Measurements from ENCODE around the gene PDE12. TPM values are rescaled to one million over a fixed set of nuclear protein-coding genes. Genes with fewer than 3 reads are reported as not detected.

Gene PDE12
- polyA plus RNA-seq, 3 donors from 2014 or later: 7.4 to 21.3 (median 15.3) TPM

DNA sequence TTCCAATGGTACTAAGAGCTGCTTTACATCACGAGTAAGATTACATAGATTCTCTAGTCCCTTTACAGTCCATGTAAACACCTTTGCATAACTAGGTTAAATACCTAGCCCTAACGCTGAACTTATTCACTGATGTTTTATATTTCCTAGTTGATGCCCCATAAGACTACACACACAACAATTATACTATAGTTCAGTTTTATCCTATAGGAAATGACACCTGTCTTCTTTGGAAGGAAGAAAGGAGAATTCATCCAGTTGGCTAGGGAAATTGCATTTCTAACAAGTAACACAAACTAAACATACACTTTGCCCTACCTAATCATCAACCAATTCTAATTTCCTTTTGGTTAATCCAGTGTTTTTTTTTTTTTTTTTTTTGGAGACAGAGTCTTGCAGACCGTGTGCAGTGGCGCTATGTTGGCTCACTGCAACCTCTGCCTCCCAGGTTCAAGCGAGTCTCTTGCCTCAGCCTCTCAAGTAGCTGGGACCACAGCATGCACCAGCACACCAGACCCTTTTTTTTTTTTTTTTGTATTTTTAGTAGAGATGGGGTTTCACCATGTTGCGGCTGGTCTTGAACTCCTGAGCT lies 13.9 kb downstream of the PDE12 start:
- H3K27ac Mint-ChIP-seq: peak overlapping the region in 1 of 6 donors; percentile 21
- no peak for DNase-seq
- H3K4me3 Mint-ChIP-seq: no peak overlapping the region
- no peaks in the 10 kb centered on the region for H3K9me3 Mint-ChIP-seq
- H3K4me1 Mint-ChIP-seq: peaks cover 0 to 8% of the 10 kb centered on the region in 2 donors
- peaks cover 0 to 19% (median 5%) of the 10 kb centered on the region in 3 donors for H3K36me3 Mint-ChIP-seq
- no peaks in the 10 kb centered on the region for H3K27me3 Mint-ChIP-seq (ENCODE audit: low read depth in 3 of 3)

DNA sequence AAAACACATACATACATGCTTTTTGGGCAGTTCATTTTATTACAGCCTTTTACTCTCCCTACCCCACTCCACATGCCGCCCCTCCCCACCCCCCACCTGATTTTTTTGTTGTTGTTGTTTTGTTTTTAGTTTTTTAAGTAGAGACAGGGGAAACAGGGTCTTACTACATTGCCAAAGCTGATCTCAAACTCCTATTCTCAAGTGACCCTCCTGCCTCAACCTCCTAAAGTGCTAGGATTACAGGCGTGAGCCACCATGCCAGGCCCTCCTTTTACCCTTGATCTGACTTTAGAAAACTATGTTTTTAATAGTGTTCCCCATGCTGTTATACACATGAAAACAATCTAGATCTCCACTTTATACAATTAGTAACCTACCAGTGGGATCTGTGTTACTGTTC lies 14.8 kb downstream of the PDE12 start:
- Mint-ChIP-seq H3K4me3 (no peak overlapping the region), H3K36me3 (peaks cover 0 to 26% (median 6%) of the 10 kb centered on the region in 3 donors), H3K27me3 (ENCODE audit: low read depth in 3 of 3) (no peaks in the 10 kb centered on the region), H3K4me1 (peaks cover 3 to 16% of the 10 kb centered on the region in 2 donors), H3K9me3 (no peaks in the 10 kb centered on the region), H3K27ac (peak overlapping the region in 2 of 6 donors; percentile 4 to 27)
- no peak for DNase-seq

DNA sequence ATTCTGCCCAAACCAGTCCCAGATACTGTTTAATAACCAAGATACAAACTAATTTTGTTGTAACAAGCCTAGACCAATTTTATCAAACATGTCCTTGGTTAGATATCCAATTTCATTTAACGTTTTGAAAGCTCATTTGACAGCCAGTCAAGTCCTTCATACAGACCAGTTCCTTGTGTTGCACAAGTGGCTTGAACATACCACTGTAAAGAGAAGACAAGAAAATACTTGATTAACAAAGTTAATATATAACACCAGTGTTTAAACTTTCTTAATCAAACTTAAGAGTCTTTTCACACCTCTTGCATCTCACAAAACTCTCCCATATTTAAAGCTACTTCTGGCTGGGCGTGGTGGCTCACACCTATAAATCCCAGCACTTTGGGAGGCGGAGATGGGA lies 16.0 kb downstream of the PDE12 start:
- peaks cover 13 to 21% of the 10 kb centered on the region in 2 donors for H3K4me1 Mint-ChIP-seq

DNA sequence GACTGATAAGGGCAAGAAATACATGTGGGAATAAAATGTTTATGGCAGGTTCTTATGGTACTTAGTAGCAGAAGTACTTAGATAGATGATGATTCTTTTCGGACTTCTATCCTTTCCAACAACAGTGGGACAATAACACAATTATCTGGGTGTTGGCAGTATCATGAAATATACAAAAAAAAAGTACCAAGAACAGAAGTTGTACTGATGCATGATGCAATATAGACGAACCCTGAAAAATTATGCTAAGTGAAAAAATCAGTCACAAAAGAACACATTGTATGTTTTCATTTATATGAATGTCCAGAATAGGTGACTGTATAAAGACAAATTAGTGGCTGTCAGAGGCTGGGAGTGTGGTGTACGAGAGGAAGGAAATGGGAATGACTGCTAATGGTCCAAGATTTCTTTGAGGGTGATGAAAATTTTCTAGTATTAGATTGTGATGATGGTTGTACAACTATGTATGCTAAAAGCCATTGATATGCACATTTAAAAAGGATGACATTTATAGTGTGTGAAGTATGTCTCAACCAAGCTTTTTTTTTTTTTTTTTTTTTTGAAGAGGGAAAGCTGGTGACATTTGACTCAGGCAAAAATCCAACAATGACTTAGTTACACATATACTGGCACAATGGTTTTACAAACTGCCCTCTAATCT lies 20.0 kb downstream of the PDE12 start:
- no peak overlapping the region for H3K4me3 Mint-ChIP-seq
- no peaks in the 10 kb centered on the region for H3K9me3 Mint-ChIP-seq
- no peak for DNase-seq
- H3K27ac Mint-ChIP-seq: peak overlapping the region; percentile 25 to 79 (median 64)
- H3K4me1 Mint-ChIP-seq: peaks cover 17 to 26% of the 10 kb centered on the region in 2 donors
- H3K36me3 Mint-ChIP-seq: peaks cover 5 to 25% (median 17%) of the 10 kb centered on the region in 3 donors
- peaks cover 0 to 2% (median 0%) of the 10 kb centered on the region in 3 donors for H3K27me3 Mint-ChIP-seq (ENCODE audit: low read depth in 3 of 3)

More for the DNA sequence above, 16.0 kb downstream of the PDE12 start:
- Mint-ChIP-seq H3K36me3 (peaks cover 2 to 30% (median 13%) of the 10 kb centered on the region in 3 donors), H3K4me3 (no peak overlapping the region), H3K27me3 (ENCODE audit: low read depth in 3 of 3) (no peaks in the 10 kb centered on the region), H3K9me3 (no peaks in the 10 kb centered on the region), H3K27ac (no peak overlapping the region)
- DNase-seq: no peak

DNA sequence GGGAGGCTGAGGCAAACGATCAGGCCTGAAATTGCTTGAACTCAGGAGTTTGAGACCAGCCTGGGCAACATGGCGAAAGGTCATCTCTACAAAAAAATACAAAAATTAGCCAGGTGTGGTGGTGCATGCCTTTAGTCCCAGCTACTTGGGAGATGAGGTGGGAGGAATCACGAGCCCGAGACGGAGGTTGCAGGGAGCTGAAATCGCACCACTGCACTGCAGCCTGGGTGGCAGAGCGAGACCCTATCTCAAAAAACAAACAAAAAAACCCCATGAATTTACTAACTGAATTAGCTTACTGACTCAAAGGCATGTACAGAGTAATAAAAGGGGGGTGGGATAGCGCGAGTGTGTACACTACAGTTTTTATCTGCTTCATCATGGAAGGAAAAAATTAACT lies 21.7 kb downstream of the PDE12 start:
- Mint-ChIP-seq H3K27ac (peak overlapping the region in 5 of 6 donors; percentile 21 to 66 (median 50)), H3K4me1 (peaks cover 18 to 29% of the 10 kb centered on the region in 2 donors), H3K9me3 (no peaks in the 10 kb centered on the region), H3K4me3 (no peak overlapping the region), H3K36me3 (peaks cover 5 to 16% (median 13%) of the 10 kb centered on the region in 3 donors), H3K27me3 (ENCODE audit: low read depth in 3 of 3) (peaks cover 0 to 2% (median 0%) of the 10 kb centered on the region in 3 donors)
- no peak for DNase-seq

DNA sequence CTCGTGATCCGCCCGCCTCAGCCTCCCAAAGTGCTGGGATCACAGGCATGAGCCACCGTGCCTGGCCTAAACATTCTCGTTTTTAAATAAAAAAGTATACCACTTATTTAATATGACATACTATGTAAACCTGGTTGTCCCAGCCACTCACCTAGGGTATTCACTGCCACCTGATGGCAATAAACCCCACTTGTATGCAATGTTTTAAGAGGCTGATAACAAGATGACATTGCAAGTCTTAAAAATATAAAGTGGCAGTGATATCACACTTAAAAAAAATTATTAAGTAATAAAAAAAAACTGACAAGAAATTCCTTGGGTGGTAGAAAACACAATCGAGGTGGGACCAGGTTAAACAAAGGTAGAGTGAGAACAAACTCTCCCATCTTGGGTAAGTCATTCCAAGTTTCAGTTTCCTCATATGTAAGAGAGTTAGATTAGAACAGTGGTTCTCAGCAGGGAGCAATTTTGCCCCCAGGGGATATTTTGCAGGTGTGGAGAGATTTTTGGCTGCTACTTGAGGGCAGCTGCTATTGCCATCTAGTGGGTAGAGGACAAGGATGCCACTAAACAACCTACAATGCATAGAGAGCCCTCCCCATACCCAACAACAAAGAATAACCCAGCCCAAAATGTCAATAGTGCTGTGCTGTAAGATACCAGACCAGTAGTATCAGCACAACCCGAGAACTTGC lies 26.5 kb downstream of the PDE12 start:
- no peak overlapping the region for H3K4me3 Mint-ChIP-seq
- H3K27me3 Mint-ChIP-seq (ENCODE audit: low read depth in 3 of 3): peaks cover 0 to 4% (median 3%) of the 10 kb centered on the region in 3 donors
- no peak for DNase-seq
- H3K36me3 Mint-ChIP-seq: peaks cover 0 to 10% (median 3%) of the 10 kb centered on the region in 3 donors
- no peaks in the 10 kb centered on the region for H3K9me3 Mint-ChIP-seq
- H3K27ac Mint-ChIP-seq: peak overlapping the region in 3 of 6 donors; percentile 24 to 62 (median 53)
- H3K4me1 Mint-ChIP-seq: peaks cover 13 to 35% of the 10 kb centered on the region in 2 donors

DNA sequence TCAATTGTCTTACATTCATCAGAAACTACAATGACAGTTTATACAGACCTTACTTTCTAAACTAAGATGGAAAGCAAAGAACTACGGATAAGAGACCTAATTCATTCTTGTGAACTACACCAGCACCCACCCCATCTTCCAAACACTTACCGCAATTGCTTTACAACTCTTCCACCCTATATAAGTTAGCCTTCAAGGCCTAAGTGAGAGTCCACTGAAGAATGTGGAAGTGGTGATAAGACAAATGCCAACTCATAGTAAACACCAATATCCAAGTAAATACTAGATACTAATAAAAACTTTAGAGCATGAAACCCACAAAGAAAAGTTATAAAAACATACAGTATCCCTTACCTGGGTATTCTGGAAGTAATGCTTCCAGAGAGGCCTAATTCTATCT lies 27.5 kb downstream of the PDE12 start:
- peaks cover 0 to 10% (median 3%) of the 10 kb centered on the region in 3 donors for H3K36me3 Mint-ChIP-seq
- no peak overlapping the region for H3K4me3 Mint-ChIP-seq
- peak overlapping the region in 3 of 6 donors; percentile 17 to 56 (median 42) for H3K27ac Mint-ChIP-seq
- no peaks in the 10 kb centered on the region for H3K9me3 Mint-ChIP-seq
- peaks cover 0 to 4% (median 3%) of the 10 kb centered on the region in 3 donors for H3K27me3 Mint-ChIP-seq (ENCODE audit: low read depth in 3 of 3)
- DNase-seq: no peak
- peaks cover 17 to 42% of the 10 kb centered on the region in 2 donors for H3K4me1 Mint-ChIP-seq

DNA sequence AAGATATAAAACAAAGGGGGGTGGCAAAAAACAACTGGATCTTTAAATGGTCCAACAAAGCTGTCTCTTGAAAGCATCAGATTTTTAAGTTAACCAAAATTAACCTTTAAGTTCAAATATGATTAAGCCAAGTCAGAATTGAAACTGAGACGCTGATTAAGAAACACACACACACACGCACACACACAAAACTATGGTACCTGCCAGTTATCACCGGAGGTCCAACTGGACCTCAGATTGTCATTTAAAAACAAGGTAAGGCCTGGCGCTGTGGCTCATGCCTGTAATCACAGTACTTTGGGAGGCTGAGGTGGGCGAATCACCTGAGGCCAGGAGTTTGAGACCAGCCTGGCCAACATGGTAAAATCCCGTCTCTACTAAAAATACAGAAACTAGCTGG lies 30.7 kb downstream of the PDE12 start:
- Mint-ChIP-seq H3K4me1 (peaks cover 17 to 52% of the 10 kb centered on the region in 2 donors), H3K27me3 (ENCODE audit: low read depth in 3 of 3) (peaks cover 0 to 4% (median 2%) of the 10 kb centered on the region in 3 donors), H3K9me3 (no peaks in the 10 kb centered on the region), H3K36me3 (peaks cover 0 to 10% (median 3%) of the 10 kb centered on the region in 3 donors), H3K27ac (peak overlapping the region in 1 of 6 donors; percentile 6), H3K4me3 (no peak overlapping the region)
- DNase-seq: no peak

DNA sequence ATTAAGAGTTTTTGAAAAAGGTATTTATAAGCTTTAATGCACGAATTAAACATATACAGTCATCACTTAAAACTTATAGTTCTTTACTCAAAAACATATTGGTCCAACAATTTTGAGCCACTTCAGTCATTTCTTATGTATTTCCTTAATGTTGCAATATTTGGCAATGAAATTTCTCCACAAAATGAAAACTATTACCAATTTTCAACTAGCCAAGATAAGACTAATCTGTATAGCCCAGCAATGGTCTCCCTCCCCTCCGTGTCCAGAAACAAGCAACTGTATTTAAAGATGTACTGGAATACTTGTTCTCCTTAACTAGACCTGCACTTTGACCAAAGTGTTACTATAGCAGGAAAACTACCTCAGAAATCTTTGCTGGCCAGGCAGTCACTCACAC lies 31.8 kb downstream of the PDE12 start:
- peaks cover 19 to 58% of the 10 kb centered on the region in 2 donors for H3K4me1 Mint-ChIP-seq
- DNase-seq: no peak
- no peaks in the 10 kb centered on the region for H3K9me3 Mint-ChIP-seq
- peaks cover 0 to 10% (median 0%) of the 10 kb centered on the region in 3 donors for H3K36me3 Mint-ChIP-seq
- no peak overlapping the region for H3K27ac Mint-ChIP-seq
- H3K27me3 Mint-ChIP-seq (ENCODE audit: low read depth in 3 of 3): peaks cover 0 to 7% (median 2%) of the 10 kb centered on the region in 3 donors
- H3K4me3 Mint-ChIP-seq: no peak overlapping the region

DNA sequence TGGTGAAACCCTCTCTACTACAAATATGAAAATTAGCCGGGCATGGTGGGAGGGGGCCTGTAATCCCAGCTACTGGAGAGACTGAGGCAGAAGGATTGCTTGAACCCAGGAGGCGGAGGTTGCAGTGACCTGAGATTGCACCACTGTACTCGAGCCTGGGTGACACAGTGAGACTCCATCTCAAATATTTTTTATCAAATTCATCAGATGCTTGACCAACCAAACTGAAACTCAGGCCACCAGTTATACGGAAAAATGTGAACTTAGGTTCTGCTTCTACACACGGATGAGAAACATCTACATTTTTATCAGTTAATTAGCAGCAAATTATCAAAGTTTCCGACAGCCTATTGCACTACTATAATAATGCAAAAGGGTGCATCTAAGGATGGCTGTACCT lies 36.2 kb downstream of the PDE12 start:
- H3K36me3 Mint-ChIP-seq: no peaks in the 10 kb centered on the region
- no peak overlapping the region for H3K4me3 Mint-ChIP-seq
- peak overlapping the region in 2 of 6 donors; percentile 11 to 32 for H3K27ac Mint-ChIP-seq
- H3K9me3 Mint-ChIP-seq: no peaks in the 10 kb centered on the region
- peaks cover 10 to 20% (median 16%) of the 10 kb centered on the region in 3 donors for H3K27me3 Mint-ChIP-seq (ENCODE audit: low read depth in 3 of 3)
- peaks cover 41 to 69% of the 10 kb centered on the region in 2 donors for H3K4me1 Mint-ChIP-seq
- DNase-seq: no peak

DNA sequence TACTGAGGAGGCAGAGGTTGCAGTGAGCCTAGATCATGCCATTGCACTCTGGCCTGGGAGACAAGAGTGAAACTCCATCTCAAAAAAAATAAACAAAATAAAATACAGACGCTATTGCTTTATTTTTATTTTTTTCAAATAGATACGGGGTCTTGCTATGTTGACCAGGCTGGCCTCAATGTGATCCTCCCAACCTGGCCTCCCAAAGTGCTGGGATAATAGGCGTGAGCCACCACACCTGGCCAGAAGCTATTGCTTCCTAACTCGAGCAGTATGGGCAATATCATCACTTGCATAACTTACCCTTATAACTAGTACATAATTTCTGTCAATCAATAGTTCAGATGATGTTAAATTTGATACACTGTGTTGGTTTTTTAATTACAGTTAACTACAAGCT lies 38.1 kb downstream of the PDE12 start:
- Mint-ChIP-seq H3K4me1 (peaks cover 54 to 76% of the 10 kb centered on the region in 2 donors), H3K27me3 (ENCODE audit: low read depth in 3 of 3) (peaks cover 19 to 27% (median 22%) of the 10 kb centered on the region in 3 donors), H3K4me3 (peak overlapping the region in 3 of 5 donors; percentile 25 to 98 (median 95)), H3K36me3 (no peaks in the 10 kb centered on the region), H3K9me3 (no peaks in the 10 kb centered on the region), H3K27ac (peak overlapping the region in 5 of 6 donors; percentile 17 to 67 (median 34))
- DNase-seq: no peak

DNA sequence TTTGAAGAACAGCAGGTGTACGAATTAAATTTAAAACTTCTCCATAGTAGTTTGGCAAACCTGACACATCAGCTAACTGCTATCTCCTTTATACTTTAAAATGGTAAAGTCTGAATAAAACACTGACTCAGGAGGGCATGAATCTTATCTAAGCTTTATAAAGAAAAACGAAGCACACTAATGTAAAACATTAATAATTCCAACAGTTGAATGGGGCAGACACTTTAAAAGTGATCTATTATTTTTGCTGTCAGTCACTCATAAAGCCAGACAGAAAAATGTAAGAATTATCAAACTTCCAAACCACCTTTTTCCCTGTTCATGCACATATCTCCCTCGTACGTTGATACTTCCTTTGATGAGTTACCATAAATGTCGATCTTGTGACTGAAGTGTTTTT lies 38.5 kb downstream of the PDE12 start:
- Mint-ChIP-seq H3K27me3 (ENCODE audit: low read depth in 3 of 3) (peaks cover 19 to 27% (median 22%) of the 10 kb centered on the region in 3 donors), H3K9me3 (no peaks in the 10 kb centered on the region), H3K36me3 (no peaks in the 10 kb centered on the region), H3K27ac (peak overlapping the region; percentile 17 to 100 (median 52)), H3K4me3 (peak overlapping the region in 4 of 5 donors; percentile 95 to 100 (median 98)), H3K4me1 (peaks cover 56 to 80% of the 10 kb centered on the region in 2 donors)
- no peak for DNase-seq

DNA sequence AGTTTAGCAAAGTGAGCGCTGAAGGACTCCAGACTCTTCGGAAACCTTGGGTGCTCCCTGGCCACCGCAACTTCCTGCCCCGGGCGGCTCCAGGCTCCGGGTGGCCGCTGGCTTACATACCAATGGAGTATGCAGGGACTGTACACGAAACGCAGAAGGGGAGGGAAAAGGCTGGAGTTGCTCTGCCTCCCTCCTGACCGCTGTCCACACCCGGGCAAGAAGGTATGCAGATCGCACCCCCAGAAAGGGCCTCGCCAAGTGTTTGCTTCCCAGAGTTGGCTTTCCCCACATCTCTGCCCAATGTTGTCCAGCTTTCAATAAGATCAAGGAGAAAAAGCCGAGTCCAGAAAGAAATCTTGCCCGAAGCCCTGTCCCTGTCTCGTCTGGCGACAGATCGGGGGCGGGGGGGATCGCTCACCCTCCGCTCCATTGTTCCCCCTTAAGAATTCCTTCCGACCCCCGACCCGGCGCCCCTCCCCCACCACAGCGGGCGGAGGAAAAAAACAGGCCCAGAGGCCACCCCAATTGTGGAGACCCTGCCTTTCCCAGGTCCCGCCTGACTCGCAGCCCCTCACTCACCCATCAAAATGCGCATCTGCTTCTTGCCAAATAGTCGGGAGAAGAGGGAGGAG lies 40.5 kb downstream of the PDE12 start:
- peak overlapping the region; percentile 100 for H3K27ac Mint-ChIP-seq
- peak; percentile 59 to 68 (median 68) for DNase-seq
- peaks cover 19 to 25% (median 22%) of the 10 kb centered on the region in 3 donors for H3K27me3 Mint-ChIP-seq (ENCODE audit: low read depth in 3 of 3)
- H3K4me1 Mint-ChIP-seq: peaks cover 56 to 74% of the 10 kb centered on the region in 2 donors
- no peaks in the 10 kb centered on the region for H3K9me3 Mint-ChIP-seq
- no peaks in the 10 kb centered on the region for H3K36me3 Mint-ChIP-seq
- peak overlapping the region; percentile 95 to 100 (median 98) for H3K4me3 Mint-ChIP-seq
